ENCODE measurements around the gene SORCS3.

The SORCS3 gene

GRCh38 chr10:104897696-104898095, 256.6 kb downstream of the SORCS3 start:
- in situ Hi-C loops (cut with MboI; ENCODE audit: low pct_unique_long_range_greater_than_20kb, low sequenced_read_pairs, unreplicated experiment): no loop called here
- TF ChIP-seq CTCF (IDR thresholded peaks at IDR 0.05; ENCODE audit: extremely low read depth, insufficient read depth, missing control alignments): no peak

GRCh38 chr10:104899779-104900178, 258.7 kb downstream of the SORCS3 start:
- TF ChIP-seq CTCF (IDR thresholded peaks at IDR 0.05; ENCODE audit: extremely low read depth, insufficient read depth, missing control alignments): no peak
- DNase-seq (ENCODE audit: low spot score): no peak
- in situ Hi-C loops (cut with MboI; ENCODE audit: low pct_unique_long_range_greater_than_20kb, low sequenced_read_pairs, unreplicated experiment): no loop called here

More at GRCh38 chr10:104897696-104898095, 256.6 kb downstream of the SORCS3 start:
- DNase-seq (ENCODE audit: low spot score): no peak

GRCh38 chr10:104903433-104903832, 262.3 kb downstream of the SORCS3 start:
- no peak for DNase-seq (ENCODE audit: low spot score)
- in situ Hi-C loops (cut with MboI; ENCODE audit: low pct_unique_long_range_greater_than_20kb, low sequenced_read_pairs, unreplicated experiment): no loop called here
- TF ChIP-seq CTCF (IDR thresholded peaks at IDR 0.05; ENCODE audit: extremely low read depth, insufficient read depth, missing control alignments): no peak

- TF ChIP-seq CTCF (IDR thresholded peaks at IDR 0.05; ENCODE audit: extremely low read depth, insufficient read depth, missing control alignments): no peak
- in situ Hi-C loops (cut with MboI; ENCODE audit: low pct_unique_long_range_greater_than_20kb, low sequenced_read_pairs, unreplicated experiment): no loop called here
- no peak for DNase-seq (ENCODE audit: low spot score)
These were observed 263.7 kb downstream of the SORCS3 start for GRCh38 chr10:104904753-104905323.

- in situ Hi-C loops (cut with MboI; ENCODE audit: low pct_unique_long_range_greater_than_20kb, low sequenced_read_pairs, unreplicated experiment): no loop called here
- TF ChIP-seq CTCF (IDR thresholded peaks at IDR 0.05; ENCODE audit: extremely low read depth, insufficient read depth, missing control alignments): no peak
- no peak for DNase-seq (ENCODE audit: low spot score)
These were observed 265.0 kb downstream of the SORCS3 start for GRCh38 chr10:104906112-104906511.

GRCh38 chr10:104907521-104907920, 266.4 kb downstream of the SORCS3 start:
- no peak for TF ChIP-seq CTCF (IDR thresholded peaks at IDR 0.05; ENCODE audit: extremely low read depth, insufficient read depth, missing control alignments)
- no peak for DNase-seq (ENCODE audit: low spot score)
- in situ Hi-C loops (cut with MboI; ENCODE audit: low pct_unique_long_range_greater_than_20kb, low sequenced_read_pairs, unreplicated experiment): no loop called here
